HL-60 (cell line): ENCODE results near the gene DCN.

Source experiments
- DNase-seq, 2 experiments: peaks; one replicate each; pipeline ENCODE4 v3.0.0-alpha.2; 2010 to 2020; ENCODE audit warnings: low read depth in 1 of 2, low spot score in 1 of 2
- H3K27ac ChIP-seq: fragments of 250-450 bp; sonication (Bioruptor Pico); replicated peaks from 2 replicates; pipeline ENCODE4 v1.5.1; 2020; ENCODE audit warnings: mild to moderate bottlenecking, moderate library complexity
- H3K27me3 ChIP-seq: fragments of 250-450 bp; sonication (Bioruptor Pico); 2 replicates; pipeline ENCODE4 v1.5.1; 2021; ENCODE audit warnings: mild to moderate bottlenecking, moderate library complexity; ENCODE audit not compliant: insufficient read depth, poor library complexity, severe bottlenecking
- H3K4me3 ChIP-seq: replicated peaks from 2 replicates; pipeline ENCODE4 v1.5.1; 2011; ENCODE audit warnings: mild to moderate bottlenecking, control low read depth, low read length; ENCODE audit not compliant: insufficient read depth
- GABPA ChIP-seq: IDR thresholded peaks from 2 replicates; pipeline ENCODE4 v1.6.1; 2012; ENCODE audit warnings: low read depth
- POLR2AphosphoS5 ChIP-seq: IDR thresholded peaks from 2 replicates; pipeline ENCODE4 v1.6.1; 2012; ENCODE audit warnings: low read depth
- SPI1 ChIP-seq: IDR thresholded peaks from 2 replicates; pipeline ENCODE4 v1.6.1; 2012; ENCODE audit warnings: low read depth, mild to moderate bottlenecking, borderline replicate concordance
- TF ChIP-seq, protein P1 (sequence below): IDR thresholded peaks from 2 replicates; pipeline ENCODE4 v1.6.1; 2012; ENCODE audit warnings: low read depth; ENCODE audit not compliant: insufficient replicate concordance
- TF ChIP-seq, protein P2 (sequence below): IDR thresholded peaks from one replicate; pipeline ENCODE4 v1.5.1; 2011; ENCODE audit warnings: low read length, control low read depth, inconsistent platforms; ENCODE audit not compliant: insufficient read depth

The DCN gene

DNA sequence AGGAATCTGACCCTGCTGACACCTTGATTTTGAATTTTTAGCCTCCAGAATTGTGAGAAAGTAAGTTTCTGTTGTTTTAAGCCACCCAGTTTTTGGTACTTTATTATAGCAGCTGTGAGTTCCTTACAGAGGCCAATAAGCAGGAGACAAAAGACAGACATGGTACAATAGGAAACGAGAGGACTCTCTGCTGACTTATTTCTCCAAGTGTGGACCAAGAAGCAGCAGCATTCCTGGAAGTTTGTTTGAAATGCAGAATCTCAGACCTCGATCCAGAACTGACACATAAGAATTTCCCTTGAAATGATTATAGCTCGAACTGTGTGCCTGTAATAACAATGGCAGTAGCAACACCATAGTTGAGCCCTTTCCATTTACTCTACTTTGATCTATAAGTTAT, 39.4 kb downstream of the DCN start:
- TF ChIP-seq SPI1 = no peak
- TF ChIP-seq, protein P1, sequence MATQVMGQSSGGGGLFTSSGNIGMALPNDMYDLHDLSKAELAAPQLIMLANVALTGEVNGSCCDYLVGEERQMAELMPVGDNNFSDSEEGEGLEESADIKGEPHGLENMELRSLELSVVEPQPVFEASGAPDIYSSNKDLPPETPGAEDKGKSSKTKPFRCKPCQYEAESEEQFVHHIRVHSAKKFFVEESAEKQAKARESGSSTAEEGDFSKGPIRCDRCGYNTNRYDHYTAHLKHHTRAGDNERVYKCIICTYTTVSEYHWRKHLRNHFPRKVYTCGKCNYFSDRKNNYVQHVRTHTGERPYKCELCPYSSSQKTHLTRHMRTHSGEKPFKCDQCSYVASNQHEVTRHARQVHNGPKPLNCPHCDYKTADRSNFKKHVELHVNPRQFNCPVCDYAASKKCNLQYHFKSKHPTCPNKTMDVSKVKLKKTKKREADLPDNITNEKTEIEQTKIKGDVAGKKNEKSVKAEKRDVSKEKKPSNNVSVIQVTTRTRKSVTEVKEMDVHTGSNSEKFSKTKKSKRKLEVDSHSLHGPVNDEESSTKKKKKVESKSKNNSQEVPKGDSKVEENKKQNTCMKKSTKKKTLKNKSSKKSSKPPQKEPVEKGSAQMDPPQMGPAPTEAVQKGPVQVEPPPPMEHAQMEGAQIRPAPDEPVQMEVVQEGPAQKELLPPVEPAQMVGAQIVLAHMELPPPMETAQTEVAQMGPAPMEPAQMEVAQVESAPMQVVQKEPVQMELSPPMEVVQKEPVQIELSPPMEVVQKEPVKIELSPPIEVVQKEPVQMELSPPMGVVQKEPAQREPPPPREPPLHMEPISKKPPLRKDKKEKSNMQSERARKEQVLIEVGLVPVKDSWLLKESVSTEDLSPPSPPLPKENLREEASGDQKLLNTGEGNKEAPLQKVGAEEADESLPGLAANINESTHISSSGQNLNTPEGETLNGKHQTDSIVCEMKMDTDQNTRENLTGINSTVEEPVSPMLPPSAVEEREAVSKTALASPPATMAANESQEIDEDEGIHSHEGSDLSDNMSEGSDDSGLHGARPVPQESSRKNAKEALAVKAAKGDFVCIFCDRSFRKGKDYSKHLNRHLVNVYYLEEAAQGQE = no peak
- TF ChIP-seq, protein P2, sequence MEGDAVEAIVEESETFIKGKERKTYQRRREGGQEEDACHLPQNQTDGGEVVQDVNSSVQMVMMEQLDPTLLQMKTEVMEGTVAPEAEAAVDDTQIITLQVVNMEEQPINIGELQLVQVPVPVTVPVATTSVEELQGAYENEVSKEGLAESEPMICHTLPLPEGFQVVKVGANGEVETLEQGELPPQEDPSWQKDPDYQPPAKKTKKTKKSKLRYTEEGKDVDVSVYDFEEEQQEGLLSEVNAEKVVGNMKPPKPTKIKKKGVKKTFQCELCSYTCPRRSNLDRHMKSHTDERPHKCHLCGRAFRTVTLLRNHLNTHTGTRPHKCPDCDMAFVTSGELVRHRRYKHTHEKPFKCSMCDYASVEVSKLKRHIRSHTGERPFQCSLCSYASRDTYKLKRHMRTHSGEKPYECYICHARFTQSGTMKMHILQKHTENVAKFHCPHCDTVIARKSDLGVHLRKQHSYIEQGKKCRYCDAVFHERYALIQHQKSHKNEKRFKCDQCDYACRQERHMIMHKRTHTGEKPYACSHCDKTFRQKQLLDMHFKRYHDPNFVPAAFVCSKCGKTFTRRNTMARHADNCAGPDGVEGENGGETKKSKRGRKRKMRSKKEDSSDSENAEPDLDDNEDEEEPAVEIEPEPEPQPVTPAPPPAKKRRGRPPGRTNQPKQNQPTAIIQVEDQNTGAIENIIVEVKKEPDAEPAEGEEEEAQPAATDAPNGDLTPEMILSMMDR = no peak
- TF ChIP-seq GABPA = no peak
- no peak for TF ChIP-seq POLR2AphosphoS5
- no peak for DNase-seq
- Histone ChIP-seq H3K27ac (no peak overlapping the region), H3K27me3 (no peaks in the 10 kb centered on the region), H3K4me3 (no peak overlapping the region)

DNA sequence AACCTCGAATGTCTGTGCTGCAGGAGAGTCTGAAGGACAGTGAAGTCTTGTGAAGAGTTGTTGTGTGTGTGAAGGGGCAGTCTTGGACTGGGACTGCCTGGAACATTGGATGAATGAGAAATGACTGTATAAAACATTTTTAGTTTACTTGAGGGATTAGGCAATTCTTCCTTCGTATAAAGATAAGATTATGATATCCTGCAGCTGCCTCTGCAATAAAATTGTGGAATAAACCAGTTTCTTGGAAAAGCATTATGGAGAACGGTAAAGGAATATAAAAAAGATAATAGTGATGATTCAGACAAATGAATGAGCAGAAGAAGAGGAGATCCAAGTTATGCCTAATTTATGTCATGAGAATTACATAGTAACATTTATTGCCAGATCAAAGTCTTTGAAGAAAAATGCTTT, 40.4 kb downstream of the DCN start:
- no peak for DNase-seq
- no peak overlapping the region for H3K4me3 ChIP-seq
- TF ChIP-seq POLR2AphosphoS5 (no peak), GABPA (no peak), SPI1 (no peak)
- TF ChIP-seq, protein P2 = no peak
- TF ChIP-seq, protein P1 = no peak
- no peak overlapping the region for H3K27ac ChIP-seq
- no peaks in the 10 kb centered on the region for H3K27me3 ChIP-seq

DNA sequence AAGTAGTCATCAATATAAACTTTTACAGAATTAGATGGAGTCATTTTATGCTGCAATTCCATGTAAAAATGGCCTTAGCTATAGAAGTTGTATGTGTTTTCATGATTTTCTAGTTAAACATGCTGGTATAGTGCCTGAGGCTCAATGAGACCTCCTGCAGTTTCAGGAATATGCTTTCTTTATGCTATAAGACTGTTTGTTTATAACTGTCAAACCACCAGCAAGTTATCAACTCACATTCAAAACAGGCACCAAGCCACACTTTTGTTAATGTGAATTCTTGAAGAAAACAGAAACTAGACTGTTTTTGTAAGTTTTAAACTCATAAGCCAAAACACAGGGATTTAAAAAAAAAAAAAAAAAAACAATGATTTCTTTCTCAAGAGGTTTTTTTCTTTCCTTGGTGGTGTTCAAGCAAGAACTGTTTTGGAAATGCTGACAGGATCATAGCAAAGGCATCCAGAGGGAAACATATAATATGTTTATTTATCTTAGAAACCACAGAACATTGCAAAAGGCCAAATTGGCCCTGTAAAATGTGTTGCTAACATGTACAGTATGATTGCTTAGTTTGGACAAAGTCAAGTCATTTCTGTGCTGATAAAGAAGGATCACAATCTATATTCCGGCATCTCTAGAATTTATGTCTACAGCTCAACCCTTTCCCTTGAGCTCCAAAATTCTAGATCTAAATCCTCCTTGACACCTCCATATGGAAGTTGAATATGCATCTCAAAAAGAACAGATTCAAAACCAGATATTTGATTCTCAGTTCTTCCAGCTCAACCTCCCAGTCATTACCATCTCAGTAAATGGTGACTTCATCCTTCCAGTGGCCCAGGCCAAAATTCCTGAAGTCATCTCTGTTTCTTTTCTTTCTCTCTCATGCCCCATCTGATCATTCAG, 42.3 kb downstream of the DCN start:
- no peak for DNase-seq
- Histone ChIP-seq H3K27me3 (no peaks in the 10 kb centered on the region), H3K27ac (no peak overlapping the region), H3K4me3 (no peak overlapping the region)
- TF ChIP-seq SPI1 (no peak), GABPA (no peak), POLR2AphosphoS5 (no peak)
- TF ChIP-seq, protein P2 = no peak
- TF ChIP-seq, protein P1 = no peak
